CMK (cell line): ENCODE data around the gene DICER1.
"Not testable (repeated sequence)": the region's sequence is repeated elsewhere in the genome, so short reads cannot be mapped to it uniquely, and the experiment has no call there.

Experiments
- DNase-seq: peaks from one replicate; pipeline ENCODE4 v3.0.0-alpha.2; 2010; ENCODE audit warnings: low read depth

DICER1 gene

DNA sequence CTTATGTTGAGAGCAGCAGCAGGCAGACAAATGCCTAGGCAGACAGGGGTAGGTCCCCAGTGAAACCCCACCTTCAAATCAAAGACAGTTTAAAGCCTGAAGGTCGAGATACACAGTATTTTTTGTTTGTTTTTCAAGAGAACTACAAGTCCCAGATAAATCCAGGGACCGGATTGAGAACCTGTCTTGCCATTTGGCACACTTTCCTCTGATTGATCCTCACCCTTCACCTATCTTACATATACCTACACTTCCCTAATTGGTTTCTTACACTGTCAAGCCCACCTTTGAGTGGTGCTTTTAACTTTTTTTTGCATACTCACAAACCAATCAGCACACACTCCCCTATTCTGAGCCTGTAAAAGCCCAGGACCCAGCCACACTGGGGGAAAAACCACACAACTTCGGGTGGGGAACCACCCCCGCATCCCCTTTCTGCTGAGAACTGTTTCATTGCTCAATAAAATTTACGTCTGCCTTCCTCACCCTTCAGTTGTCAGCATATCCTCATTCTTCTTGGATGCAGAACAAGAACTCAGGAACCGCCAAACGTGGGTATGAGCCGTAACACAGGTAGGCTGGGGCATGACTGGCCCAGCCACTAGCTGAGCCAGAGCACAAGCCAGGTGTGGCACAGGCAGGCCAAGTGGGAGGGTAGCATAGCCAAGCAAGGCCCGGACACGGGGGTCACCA lies 11.1 kb downstream of the DICER1 start:
- no peak for DNase-seq

DNA sequence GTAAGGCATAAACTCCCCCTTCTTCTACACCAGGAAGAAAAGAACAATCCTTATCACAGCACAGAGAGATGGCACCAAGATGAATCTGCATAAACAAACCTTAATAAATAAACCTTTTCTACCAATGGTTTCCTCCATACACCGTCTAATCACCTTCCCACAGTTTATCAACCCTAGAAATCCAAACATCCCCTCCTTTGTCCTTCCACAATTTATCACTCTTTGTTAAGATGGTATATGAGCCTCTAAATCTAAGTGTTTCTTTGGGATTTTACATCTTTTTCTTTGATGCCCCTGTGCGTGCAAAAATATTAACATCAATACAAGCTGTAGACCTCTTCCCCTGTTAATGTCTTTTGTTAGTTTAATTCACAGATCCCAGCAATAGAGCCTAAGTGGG lies 12.5 kb downstream of the DICER1 start:
- DNase-seq = no peak

DNA sequence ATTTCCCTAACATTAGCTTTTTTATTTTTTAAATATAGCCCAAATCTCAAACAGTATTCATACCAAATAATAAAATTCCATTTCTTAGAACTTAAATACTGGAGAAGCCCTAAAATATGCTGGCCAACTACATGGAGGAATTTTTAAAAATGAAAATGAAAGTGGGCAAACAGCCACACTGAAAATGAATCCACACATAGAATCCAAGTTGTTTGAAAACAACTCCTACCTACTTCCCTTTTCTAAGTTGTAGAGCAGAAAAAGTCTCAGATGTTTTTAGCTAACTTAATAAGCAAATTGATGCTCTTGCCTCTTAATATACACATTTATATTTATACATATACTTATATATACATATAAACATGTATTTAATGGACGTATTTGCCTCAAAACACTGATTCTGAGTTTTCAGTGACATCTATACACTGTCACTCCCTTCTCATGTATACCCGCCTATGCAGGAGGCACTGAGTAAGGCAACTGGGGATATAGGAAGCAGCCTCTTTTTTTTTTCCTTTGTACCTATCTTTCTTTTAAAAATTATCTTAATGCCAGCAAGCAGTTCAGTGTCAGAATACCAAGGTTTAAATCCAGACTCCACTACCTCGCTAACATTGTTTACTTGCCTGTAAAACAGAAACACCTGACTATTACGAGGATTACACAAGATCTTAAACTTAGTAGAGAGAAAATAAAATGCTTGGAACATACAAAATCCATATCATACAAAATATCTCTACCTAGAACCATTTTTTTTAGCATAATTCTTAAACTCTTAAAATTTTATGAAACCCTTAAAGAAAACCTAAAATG lies 13.3 kb downstream of the DICER1 start:
- no peak for DNase-seq

DNA sequence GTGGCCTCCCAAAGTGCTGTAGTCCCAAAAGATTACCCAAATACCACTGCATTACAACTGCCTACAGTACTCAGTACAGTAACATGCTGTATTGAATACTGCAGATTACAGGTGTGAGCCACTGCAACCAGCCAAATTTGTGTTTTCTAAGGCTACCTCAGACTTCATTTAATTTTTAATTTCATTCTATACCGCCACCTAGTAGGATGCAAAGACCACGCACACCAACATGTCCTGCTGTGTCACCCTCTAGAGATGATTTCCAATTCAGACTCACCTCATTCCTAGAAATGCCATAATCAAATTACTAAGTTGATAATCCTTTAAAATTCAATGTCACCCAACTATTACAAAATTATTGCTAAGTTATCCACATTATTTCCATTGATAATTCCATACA lies 15.1 kb downstream of the DICER1 start:
- DNase-seq = no peak

DNA sequence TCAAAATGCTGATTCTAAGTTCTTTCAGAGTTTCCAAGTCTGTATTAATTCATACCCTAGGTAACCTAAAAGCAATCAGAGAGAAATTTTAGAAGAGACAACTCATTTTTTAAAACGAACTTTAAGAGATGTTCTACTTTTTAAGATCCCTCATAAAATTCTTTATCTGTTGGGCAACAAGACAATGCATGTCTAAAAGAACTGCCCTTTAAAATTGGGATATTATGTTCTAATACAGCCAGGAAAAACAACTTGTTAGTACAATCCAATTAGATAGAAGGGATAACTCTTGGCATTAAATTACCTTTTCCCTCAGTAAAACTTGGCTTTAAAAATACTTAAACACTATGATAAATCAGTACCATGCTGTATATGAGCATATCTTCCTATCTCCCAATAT lies 15.6 kb downstream of the DICER1 start:
- no peak for DNase-seq

DNA sequence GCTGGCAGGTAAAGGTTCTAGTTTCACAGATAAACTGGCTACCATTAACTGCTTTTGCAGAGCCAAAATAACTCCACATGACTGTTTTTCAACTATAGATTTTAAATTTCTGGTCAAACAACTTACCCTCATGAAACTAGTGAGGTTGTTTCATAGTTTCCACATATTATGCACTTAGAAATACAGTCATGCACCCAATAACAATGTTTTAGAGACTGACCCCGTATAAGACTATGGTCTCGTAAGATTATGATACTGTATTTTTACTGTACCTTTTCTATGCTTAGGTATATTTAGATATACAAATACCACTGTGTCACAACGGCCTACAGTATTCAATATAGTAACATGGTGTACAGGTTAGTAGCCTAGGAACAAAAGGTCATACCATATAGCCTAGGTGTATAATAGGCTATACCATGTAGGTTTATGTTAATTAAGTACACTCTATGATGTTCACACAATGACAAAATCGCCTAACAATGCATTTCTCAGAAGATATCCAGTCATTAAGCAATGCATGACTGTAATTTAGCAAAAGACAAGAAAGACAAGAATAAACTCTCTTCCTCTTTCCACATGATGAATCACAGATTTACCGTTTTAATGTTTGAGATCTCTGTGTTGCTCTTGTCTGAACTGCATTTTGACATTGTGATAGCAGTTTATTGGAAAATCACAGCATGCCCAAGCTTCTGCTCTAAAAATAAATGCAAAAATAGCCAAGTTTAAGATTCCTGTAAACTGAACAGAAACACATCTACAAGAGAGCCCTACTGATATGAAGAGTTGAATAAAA lies 17.1 kb downstream of the DICER1 start:
- no peak for DNase-seq

DNA sequence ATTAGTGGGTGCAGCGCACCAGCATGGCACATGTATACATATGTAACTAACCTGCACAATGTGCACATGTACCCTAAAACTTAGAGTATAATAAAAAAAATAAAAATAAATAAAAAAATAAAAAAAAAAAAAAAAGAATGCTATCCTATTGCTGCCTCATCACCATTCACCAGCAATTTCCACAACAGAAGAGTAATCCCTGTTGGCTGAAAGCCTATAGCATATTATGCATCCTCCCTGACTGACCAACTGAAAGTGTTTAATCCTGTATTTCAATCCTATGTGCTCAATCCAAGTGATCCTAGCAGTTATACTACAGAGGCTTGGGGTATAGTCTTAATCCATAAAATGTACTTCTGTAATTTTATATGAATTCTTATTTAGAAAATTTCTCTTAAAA lies 18.5 kb downstream of the DICER1 start:
- DNase-seq = no peak

DNA sequence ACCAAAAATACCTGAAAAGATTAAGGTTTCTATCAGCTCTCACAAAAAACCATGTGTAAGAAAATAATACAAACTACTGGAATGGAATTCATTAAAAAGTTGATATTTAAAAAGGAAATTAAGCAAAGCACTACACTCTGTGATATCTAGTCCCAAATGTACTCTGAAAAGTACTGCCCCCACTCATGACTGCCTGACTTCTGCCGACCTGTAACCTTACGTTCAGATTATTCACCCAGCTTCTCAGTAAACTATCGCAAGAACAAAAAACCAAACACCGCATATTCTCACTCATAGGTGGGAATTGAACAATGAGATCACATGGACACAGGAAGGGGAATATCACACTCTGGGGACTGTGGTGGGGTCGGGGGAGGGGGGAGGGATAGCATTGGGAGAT lies 18.9 kb downstream of the DICER1 start:
- DNase-seq = not testable (repeated sequence)

DNA sequence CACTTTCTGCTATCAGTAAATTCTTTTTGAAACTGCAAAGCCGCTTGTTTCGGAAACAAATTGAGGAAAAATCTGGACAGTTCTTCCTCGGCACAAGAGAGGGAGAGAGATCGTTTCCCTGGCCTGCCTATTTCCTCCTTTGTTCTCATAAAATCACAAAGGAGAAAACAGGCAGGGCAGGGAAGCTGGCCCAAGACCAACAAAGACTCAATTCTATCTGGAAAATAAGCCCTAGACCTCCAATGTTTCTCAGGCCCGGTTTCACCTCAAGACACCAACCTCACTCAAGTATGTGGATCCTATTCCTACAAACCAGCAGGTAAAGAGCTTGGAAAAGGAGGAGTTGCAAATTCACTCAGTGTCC lies 19.5 kb downstream of the DICER1 start:
- no peak for DNase-seq

DNA sequence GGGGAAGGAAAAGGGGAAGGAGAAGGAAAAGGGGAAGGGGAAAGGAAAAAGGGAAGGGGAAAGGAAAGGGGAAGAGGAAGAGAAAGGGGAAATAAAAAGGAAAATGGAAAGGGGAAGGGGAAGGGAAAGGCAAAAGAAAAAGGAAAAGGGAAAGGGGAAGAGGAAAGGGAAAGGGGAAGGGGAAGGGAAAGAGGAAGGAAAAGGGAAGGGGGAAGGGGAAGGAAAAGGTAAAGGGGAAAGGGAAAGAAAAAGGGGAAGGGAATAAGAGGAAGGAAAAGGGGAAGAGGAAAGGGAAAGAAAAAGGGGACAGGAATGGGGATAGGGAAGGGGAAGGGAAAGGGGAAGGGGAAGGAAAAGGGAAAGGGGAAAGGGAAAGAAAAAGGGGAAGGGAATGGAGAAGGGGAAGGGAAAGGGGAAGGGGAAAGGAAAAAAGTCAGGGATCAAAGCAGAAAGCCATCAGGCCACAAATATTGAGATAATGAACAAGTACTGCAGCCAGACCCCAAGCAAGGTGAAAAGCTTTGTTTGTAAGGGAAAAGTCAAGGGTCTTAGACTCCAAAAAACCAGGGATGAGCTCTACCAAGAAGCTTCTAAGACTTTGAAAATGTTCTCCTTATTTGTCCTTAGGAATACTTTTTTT lies 20.0 kb downstream of the DICER1 start:
- DNase-seq = no peak

DNA sequence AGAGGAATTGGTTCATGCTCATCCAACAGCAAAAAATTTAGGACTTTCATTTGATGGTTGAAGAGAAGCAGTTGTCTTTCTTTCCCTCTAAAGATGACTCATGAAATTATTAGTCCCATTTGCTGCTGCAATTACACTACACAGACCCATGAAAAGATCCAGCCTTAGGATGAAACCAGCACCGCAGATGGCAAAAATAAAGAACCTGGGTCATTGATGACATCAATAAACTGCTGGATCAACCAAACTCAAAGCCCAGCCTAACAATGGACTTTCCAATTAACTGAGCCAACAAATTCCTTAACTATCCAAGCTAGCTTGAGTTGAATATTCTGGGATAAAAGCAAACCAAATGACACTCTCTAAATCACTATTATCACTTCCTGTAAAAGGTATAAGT lies 20.7 kb downstream of the DICER1 start:
- no peak for DNase-seq

DNA sequence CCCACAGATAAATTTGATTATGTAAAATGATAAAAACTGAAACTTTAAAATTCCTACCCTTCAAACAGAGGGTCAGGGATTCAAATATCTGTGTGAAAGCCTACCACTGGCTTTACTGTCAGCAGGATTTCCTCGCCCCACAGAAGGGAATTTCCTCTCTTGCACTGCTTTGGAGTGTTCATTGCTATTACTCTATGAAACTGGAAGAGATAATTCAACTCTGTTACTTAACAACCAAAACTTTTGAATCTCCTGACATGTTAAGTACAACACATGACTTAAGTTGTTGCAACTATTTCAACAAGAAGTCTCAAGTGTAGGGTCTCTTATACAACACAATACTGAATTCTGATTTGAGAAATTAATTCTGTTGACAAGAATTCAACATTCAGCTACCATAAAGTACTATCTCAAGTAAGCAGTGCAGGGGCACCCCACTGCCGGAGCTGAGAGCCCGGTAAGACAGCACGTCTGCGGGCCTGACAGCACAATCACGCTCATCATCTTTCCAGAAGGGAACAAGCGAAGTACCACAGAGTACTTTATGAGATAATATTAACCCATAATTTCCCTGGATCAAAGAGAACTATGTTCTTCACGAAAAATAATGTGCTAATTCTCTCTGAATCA lies 22.9 kb downstream of the DICER1 start:
- DNase-seq = no peak

DNA sequence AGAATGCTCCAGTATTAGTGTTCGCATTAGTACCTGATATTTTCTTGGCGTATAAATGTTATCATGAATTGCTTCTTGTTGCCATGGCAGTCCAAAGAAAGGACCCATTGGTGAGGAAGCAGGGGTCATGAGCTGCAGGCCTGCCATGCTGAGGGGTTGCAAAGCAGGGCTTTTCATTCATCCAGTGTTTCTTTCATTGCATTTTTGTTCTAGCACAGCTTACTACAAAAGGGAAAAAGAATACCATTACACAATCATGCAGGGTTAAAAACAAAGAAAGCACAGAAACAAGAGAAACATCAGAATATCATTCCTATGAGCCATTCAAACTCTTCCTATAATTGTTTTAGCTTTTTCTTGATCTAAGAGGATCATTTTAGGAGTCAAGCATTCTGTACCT lies 24.0 kb downstream of the DICER1 start:
- DNase-seq = no peak

DNA sequence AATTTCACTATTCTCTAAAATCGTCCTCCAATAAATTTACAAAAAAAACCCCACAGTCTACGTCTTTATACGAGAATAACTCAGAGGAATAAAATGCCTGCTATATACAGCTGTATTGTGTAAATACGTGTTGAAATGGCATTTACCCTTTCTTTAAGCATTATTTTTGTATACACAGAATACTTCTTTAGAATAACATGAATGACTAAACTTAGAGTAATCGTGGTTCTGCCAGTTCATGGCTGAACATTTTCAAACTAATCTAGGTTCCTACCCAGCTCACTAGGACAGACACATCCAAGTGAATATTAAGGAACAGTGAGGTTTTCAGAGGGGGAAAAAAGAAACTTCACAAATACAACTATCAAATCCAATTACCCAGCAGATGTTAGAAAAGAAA lies 24.6 kb downstream of the DICER1 start:
- no peak for DNase-seq

DNA sequence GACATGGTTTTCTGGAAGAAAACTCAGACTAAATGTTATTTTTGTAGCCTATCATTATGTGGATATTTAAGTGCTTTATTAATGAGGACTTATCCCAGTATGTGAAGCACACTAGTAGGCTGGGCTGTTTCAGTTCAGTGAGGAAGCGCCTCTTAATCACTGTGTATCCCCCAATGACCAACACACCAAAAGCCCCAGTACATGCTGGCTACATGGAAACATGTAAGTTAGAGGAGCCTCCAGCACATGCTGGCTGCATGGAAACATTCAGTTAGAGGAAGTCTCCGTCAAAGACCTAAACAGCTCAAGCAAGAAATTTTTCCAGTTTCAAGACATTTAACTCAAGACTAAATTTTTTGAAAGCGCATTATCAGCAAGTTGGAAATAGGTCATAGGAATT lies 26.8 kb downstream of the DICER1 start:
- DNase-seq = no peak

DNA sequence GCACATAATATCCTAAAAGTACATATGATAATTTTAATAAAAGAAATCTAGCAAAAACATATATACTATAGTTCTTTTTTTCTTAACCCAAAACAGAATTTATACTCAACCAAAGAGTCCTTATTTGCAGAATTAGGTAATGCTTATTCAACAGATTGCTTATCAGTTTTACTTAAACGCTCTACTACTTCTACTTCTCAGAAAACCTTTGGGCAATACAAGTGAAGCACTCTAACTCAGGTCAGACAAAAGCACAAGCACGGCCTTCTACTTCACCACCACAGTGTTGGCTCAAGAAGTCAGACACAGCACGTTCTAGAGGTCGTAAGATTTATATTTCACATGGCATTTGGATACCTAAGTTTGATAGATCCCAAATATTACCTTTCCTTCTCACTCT lies 29.2 kb downstream of the DICER1 start:
- DNase-seq = no peak

DNA sequence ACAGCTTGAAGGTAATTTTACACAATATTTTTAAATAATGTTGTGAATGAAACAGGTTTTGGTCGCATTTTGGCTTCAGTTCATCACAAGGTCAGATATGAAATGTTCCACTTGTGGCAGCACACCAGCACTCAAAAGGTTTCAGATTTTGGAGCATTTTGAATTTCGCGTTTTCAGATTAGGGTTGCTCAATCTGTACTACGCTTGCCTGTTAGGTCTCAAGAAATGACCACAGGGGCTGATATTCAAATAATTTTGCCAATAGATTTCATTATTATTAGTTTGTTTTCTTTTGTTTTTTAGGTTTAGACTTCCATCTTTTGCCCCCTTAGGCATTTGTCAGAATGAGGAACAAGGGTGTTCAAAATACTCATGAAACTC lies 29.8 kb downstream of the DICER1 start:
- no peak for DNase-seq

DNA sequence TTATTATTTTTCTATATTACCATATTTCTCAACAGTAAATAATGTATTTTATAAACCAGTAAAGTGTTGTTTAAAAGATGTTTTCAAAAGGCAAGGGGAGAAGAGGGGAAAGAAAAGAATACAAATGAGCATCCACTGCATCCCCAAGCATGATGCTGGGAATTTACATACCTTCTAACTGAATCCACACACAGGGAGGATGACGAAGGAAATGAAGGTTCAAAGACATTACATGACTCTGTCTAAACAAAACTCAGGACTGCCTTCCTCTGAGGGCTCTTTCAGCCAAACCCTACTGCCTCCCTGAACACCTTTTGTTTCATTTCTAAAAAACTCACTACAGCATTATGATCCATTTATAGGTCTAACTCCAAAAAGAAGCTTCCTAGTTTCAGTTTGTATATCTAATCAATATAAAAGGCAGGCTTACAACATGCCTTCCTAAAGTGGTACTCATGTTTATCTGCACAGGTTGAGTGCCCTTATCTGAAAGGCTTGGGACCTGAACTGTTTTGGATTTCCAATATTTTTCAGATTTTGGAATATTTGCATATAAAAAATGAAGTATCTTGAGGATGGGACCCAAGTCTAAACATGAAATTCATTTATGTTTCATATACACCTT lies 30.3 kb downstream of the DICER1 start:
- no peak for DNase-seq

DNA sequence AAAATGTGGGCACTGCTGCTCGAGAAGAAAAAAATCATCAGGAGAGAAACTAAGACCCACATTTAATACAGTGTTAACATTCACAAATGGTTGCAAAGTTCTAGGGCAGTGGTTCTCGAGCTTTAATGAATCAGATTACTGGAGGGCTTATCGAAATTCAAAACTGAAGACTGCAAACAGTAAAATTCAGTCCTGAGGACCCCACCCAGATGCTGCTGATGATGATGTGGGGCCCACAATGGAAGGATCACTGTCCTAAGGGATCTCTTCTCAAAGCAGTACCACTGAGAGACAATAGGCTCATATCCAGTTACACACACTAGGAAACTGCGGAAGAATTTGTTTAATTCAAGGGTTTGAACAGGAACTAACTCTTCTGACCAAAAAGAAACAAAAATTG lies 31.4 kb downstream of the DICER1 start:
- no peak for DNase-seq

DNA sequence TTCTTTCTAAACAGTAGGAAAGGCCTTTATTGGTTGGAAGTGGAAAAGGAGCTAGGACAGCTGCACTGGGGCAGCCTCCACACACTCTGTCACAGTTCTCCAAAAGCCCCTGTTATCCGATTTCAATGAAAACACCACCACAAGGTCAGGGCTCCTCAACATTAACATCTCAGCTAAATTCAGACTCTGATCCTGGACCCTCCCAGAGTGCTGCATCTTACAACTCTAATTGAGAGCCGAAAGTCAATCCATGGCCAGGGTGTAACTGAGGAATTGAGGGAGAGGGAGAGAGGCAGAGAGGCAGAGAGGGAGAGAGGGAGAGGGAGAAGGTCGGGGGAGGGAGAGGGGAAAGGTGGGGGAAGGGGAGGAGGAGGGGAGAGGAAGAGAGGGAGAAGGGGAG lies 32.1 kb downstream of the DICER1 start:
- DNase-seq = no peak

DNA sequence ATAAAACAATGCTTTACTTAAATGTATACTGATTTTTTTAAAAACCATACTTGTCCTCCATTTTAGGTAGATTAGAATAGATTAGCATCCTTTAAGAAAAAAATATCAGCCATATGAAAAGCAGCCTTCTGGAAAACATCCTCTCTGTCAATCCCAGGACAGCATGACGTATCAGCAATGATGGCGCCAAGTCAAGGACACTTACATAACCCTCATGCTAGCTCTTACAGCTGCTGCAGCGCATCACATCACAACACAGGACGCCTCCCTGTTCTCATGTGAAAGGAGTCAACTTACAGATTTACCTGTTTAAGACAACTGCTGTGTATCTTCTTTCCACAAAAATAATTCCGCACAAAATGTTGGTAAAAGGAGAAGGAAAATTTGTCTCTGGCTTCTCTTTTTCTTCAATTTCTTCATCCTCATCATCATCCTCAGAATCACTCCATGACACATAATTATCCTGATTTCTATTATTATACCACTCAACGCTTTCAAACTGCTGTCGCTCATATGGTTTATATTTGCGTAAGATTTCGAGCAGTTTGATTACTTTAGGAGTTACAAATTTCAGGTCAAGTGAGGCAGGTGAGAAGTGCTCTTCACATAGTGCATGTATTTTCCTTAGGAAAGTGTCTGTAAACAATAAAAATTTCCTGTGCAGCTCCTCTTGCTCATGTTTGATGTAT lies 33.3 kb downstream of the DICER1 start:
- DNase-seq = no peak
